Measurements from ENCODE around the gene BORA. TPM values are rescaled to one million over a fixed set of nuclear protein-coding genes. Genes with fewer than 3 reads are reported as not detected.

BORA gene
- total RNA-seq, 1 experiment from 2014 or later, result 19.5 TPM

GRCh38 chr13:72686766-72687165 lies 41.0 kb upstream of the BORA start:
- ChIA-PET CTCF (no interaction called here), POLR2A (ENCODE audit: unreplicated experiment) (interaction anchor here (0.7 kb wide), 1 partner anchor 369 kb away, joined by 9 read pairs; no protein-coding TSS in a partner anchor)
- Histone ChIP-seq H2AFZ (no peak overlapping the region), H4K20me1 (ENCODE audit: insufficient read depth) (no peaks in the 10 kb centered on the region), H3K36me3 (ENCODE audit: low read depth) (no peaks in the 10 kb centered on the region), H3K4me1 (replicated peaks; ENCODE audit: insufficient read depth) (no peaks in the 10 kb centered on the region), H3K9me3 (ENCODE audit: insufficient read depth, low read depth) (no peaks in the 10 kb centered on the region), H3K27me3 (ENCODE audit: insufficient read depth, low read depth) (no peaks in the 10 kb centered on the region; the same call in 1 of the 2 replicates), H3K79me2 (ENCODE audit: low read depth) (no peaks in the 10 kb centered on the region), H3K4me3 (no peak overlapping the region), H3F3A (ENCODE audit: insufficient read depth, low read depth) (no peaks in the 10 kb centered on the region), H3K9me2 (ENCODE audit: insufficient read depth) (no peaks in the 10 kb centered on the region), H3K27ac (no peak overlapping the region), H3K4me2 (no peak overlapping the region)
- TF ChIP-seq, protein P1, sequence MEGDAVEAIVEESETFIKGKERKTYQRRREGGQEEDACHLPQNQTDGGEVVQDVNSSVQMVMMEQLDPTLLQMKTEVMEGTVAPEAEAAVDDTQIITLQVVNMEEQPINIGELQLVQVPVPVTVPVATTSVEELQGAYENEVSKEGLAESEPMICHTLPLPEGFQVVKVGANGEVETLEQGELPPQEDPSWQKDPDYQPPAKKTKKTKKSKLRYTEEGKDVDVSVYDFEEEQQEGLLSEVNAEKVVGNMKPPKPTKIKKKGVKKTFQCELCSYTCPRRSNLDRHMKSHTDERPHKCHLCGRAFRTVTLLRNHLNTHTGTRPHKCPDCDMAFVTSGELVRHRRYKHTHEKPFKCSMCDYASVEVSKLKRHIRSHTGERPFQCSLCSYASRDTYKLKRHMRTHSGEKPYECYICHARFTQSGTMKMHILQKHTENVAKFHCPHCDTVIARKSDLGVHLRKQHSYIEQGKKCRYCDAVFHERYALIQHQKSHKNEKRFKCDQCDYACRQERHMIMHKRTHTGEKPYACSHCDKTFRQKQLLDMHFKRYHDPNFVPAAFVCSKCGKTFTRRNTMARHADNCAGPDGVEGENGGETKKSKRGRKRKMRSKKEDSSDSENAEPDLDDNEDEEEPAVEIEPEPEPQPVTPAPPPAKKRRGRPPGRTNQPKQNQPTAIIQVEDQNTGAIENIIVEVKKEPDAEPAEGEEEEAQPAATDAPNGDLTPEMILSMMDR (conservative IDR thresholded peaks at IDR 0.05), result no peak
- TF ChIP-seq EZH2 (IDR thresholded peaks at IDR 0.05; ENCODE audit: low read depth), result no peak
- DNase-seq, result no peak
- intact Hi-C loops (cut with micrococcal nuclease; ENCODE audit: unreplicated experiment), result no loop called here
- BruUV-seq (replicated peaks), result no TSS peak

GRCh38 chr13:72689181-72689696 lies 38.5 kb upstream of the BORA start:
- no peak overlapping the region for H3K4me3 ChIP-seq
- no peaks in the 10 kb centered on the region for H3F3A ChIP-seq (ENCODE audit: insufficient read depth, low read depth)
- ChIA-PET POLR2A (ENCODE audit: unreplicated experiment) (no interaction called here), CTCF (no interaction called here)
- no peaks in the 10 kb centered on the region for H4K20me1 ChIP-seq (ENCODE audit: insufficient read depth)
- H3K4me2 ChIP-seq, result no peak overlapping the region
- H3K79me2 ChIP-seq (ENCODE audit: low read depth), result no peaks in the 10 kb centered on the region
- no peak overlapping the region for H3K27ac ChIP-seq
- TF ChIP-seq EZH2 (IDR thresholded peaks at IDR 0.05; ENCODE audit: low read depth), result no peak
- TF ChIP-seq, protein P1 (conservative IDR thresholded peaks at IDR 0.05), result no peak
- H3K9me2 ChIP-seq (ENCODE audit: insufficient read depth), result no peaks in the 10 kb centered on the region
- H3K36me3 ChIP-seq (ENCODE audit: low read depth), result no peaks in the 10 kb centered on the region
- H3K27me3 ChIP-seq (ENCODE audit: insufficient read depth, low read depth), result no peaks in the 10 kb centered on the region
- DNase-seq, result no peak
- no peaks in the 10 kb centered on the region for H3K9me3 ChIP-seq (ENCODE audit: insufficient read depth, low read depth)
- H2AFZ ChIP-seq, result no peak overlapping the region
- intact Hi-C loops (cut with micrococcal nuclease; ENCODE audit: unreplicated experiment), result no loop called here
- no peaks in the 10 kb centered on the region for H3K4me1 ChIP-seq (replicated peaks; ENCODE audit: insufficient read depth)
- BruUV-seq (replicated peaks), result no TSS peak

GRCh38 chr13:72692884-72693514 lies 34.7 kb upstream of the BORA start:
- Histone ChIP-seq H3K9me2 (ENCODE audit: insufficient read depth) (no peaks in the 10 kb centered on the region), H2AFZ (no peak overlapping the region), H3K36me3 (ENCODE audit: low read depth) (no peaks in the 10 kb centered on the region), H4K20me1 (ENCODE audit: insufficient read depth) (no peaks in the 10 kb centered on the region), H3K4me2 (no peak overlapping the region), H3K4me1 (replicated peaks; ENCODE audit: insufficient read depth) (no peaks in the 10 kb centered on the region), H3K27me3 (ENCODE audit: insufficient read depth, low read depth) (no peaks in the 10 kb centered on the region), H3K9me3 (ENCODE audit: insufficient read depth, low read depth) (no peaks in the 10 kb centered on the region), H3F3A (ENCODE audit: insufficient read depth, low read depth) (no peaks in the 10 kb centered on the region; the same call in 1 of the 2 replicates), H3K79me2 (ENCODE audit: low read depth) (no peaks in the 10 kb centered on the region), H3K27ac (no peak overlapping the region), H3K4me3 (no peak overlapping the region)
- no peak for DNase-seq
- no TSS peak for BruUV-seq (replicated peaks)
- POLR2A ChIA-PET (ENCODE audit: unreplicated experiment), result no interaction called here
- TF ChIP-seq EZH2 (IDR thresholded peaks at IDR 0.05; ENCODE audit: low read depth), result no peak
- TF ChIP-seq, protein P1 (conservative IDR thresholded peaks at IDR 0.05), result no peak
- CTCF ChIA-PET, result no interaction called here
- intact Hi-C loops (cut with micrococcal nuclease; ENCODE audit: unreplicated experiment), result no loop called here
